K562 (cell line): ENCODE data around the gene PSMB11. TPM values are rescaled to one million over a fixed set of nuclear protein-coding genes. Genes with fewer than 3 reads are reported as not detected.
A peak's percentile ranks its signal among the peaks of the same experiment; 100 is the strongest.

Experiments
- ARID1B ChIP-seq: fragments of 450-650 bp; IDR thresholded peaks from 2 replicates; pipeline ENCODE4 v1.6.1; 2016; ENCODE audit warnings: antibody characterized with exemption, mild to moderate bottlenecking, inconsistent platforms
- ATF7 ChIP-seq: fragments of 450-650 bp; IDR thresholded peaks from 2 replicates; pipeline ENCODE4 v1.7.1; 2014; ENCODE audit warnings: mild to moderate bottlenecking, moderate library complexity
- C11orf30 ChIP-seq: fragments of 450-650 bp; IDR thresholded peaks from 2 replicates; pipeline ENCODE4 v1.6.1; 2016; ENCODE audit warnings: low read depth, mild to moderate bottlenecking
- CSDE1 ChIP-seq, 2 experiments: fragments of 450-650 bp; IDR thresholded peaks; 2 replicates each; pipeline ENCODE4 v1.6.1; 2016; ENCODE audit warnings: mild to moderate bottlenecking in 1 of 2
- HCFC1 ChIP-seq: IDR thresholded peaks from 2 replicates; pipeline ENCODE4 v1.6.1; 2012; ENCODE audit warnings: low read depth, low read length, improper control_type of control experiment
- HMG20B ChIP-seq: fragments of 250-450 bp; sonication (Bioruptor Pico); IDR thresholded peaks from 2 replicates; pipeline ENCODE4 v1.5.0; 2021; ENCODE audit warnings: mild to moderate bottlenecking
- HNRNPH1 ChIP-seq: fragments of 200-400 bp; formaldehyde crosslinking; optimal IDR thresholded peaks from 2 replicates; pipeline ENCODE3; 2017; ENCODE audit warnings: low read depth, mild to moderate bottlenecking, low read length, moderate library complexity
- NFRKB ChIP-seq: fragments of 450-650 bp; IDR thresholded peaks from 2 replicates; pipeline ENCODE4 v1.6.1; 2016; ENCODE audit warnings: low read depth
- PHB2 ChIP-seq: fragments of 450-650 bp; IDR thresholded peaks from 2 replicates; pipeline ENCODE4 v1.6.1; 2017; ENCODE audit warnings: low read depth
- RBM17 ChIP-seq: fragments of 200-400 bp; formaldehyde crosslinking; IDR thresholded peaks from 2 replicates; pipeline ENCODE4 v1.6.1; 2017; ENCODE audit warnings: low read depth, mild to moderate bottlenecking, low read length, borderline replicate concordance
- SMC3 ChIP-seq: conservative IDR thresholded peaks from 2 replicates; pipeline ENCODE4 v1.6.1; 2011; ENCODE audit warnings: low read depth, low read length, improper control_type of control experiment; ENCODE audit not compliant: insufficient read depth
- SRF ChIP-seq, 2 experiments: fragments of 250-450, 450-650 bp in 1 of 2; sonication (Bioruptor Pico) in 1 of 2; sonication (generic) in 1 of 2; formaldehyde crosslinking; IDR thresholded peaks; 2 replicates each; pipeline versions ENCODE4 v1.5.0 to v1.5.1; 2020 to 2022; ENCODE audit warnings: mild to moderate bottlenecking in 1 of 2, missing genetic modification reagents in 1 of 2
- TCFL5 ChIP-seq: fragments of 250-450 bp; sonication (Bioruptor Pico); conservative IDR thresholded peaks from 2 replicates; pipeline ENCODE4 v1.6.1; 2021; ENCODE audit warnings: mild to moderate bottlenecking, moderate library complexity, matching md5 sums
- TGIF2 ChIP-seq: sonication (generic); formaldehyde crosslinking; IDR thresholded peaks from 2 replicates; pipeline ENCODE4 v1.8.1; 2022; ENCODE audit warnings: mild to moderate bottlenecking, missing genetic modification reagents, moderate library complexity
- ZBTB17 ChIP-seq: fragments of 450-650 bp; formaldehyde crosslinking; IDR thresholded peaks from 2 replicates; pipeline ENCODE4 v1.4.0; 2020; ENCODE audit warnings: mild to moderate bottlenecking
- ZNF146 ChIP-seq: IDR thresholded peaks from one replicate; pipeline ENCODE4 v1.6.1; 2018; ENCODE audit warnings: missing compliant biosample characterization; ENCODE audit not compliant: unreplicated experiment
- ZNF263 ChIP-seq: sonication (generic); formaldehyde crosslinking; IDR thresholded peaks from 2 replicates; pipeline ENCODE4 v1.8.0; 2022; ENCODE audit warnings: mild to moderate bottlenecking, missing genetic modification reagents, borderline replicate concordance
- ZNF354B ChIP-seq: fragments of 250-450 bp; sonication (Bioruptor Pico); IDR thresholded peaks from 2 replicates; pipeline ENCODE4 v1.4.0; 2020
- ZNF583 ChIP-seq: fragments of 250-450 bp; sonication (Bioruptor Pico); IDR thresholded peaks from 2 replicates; pipeline ENCODE4 v1.4.0; 2020
- ZNF707 ChIP-seq: fragments of 250-450 bp; sonication (Bioruptor Pico); conservative IDR thresholded peaks from 2 replicates; pipeline ENCODE4 v1.8.0; 2022; ENCODE audit warnings: inconsistent platforms, mild to moderate bottlenecking, moderate library complexity
- ZNF79 ChIP-seq: fragments of 250-450 bp; sonication (Bioruptor Pico); IDR thresholded peaks from 2 replicates; pipeline ENCODE4 v1.4.0; 2020; ENCODE audit warnings: low read depth, mild to moderate bottlenecking, moderate library complexity
- polyA plus RNA-seq, 8 experiments: library from polyadenylated mRNA; depleted of rRNA in 4 of 8; stranded (reverse) in 5 of 8; unstranded in 3 of 8; fragments of >200 nt; fragmentation: Nextera tagmentation in 2 of 8; fragmentation: Illumina TruSeq in 1 of 8; extraction: Ambion mirVana in 2 of 8; extraction: Trizol in 1 of 8; gene quantifications; 2 replicates each; pipeline versions ENCODE4 v1.2.1 to v1.2.3, GENCODE V29; 2011 to 2014; ENCODE audit warnings: inconsistent platforms in 1 of 8, missing spikeins in 1 of 8
- total RNA-seq, 7 experiments: library from RNA; depleted of rRNA in 6 of 7; stranded (reverse); fragments of >200 nt in 6 of 7; fragmentation: Illumina TruSeq in 2 of 7; extraction: Trizol in 2 of 7; gene quantifications; 2 replicates each; pipeline versions ENCODE4 v1.2.1 to v1.2.3, GENCODE V29; 2011 to 2021; ENCODE audit warnings: low replicate concordance in 1 of 7
- TF ChIP-seq, protein P1 (sequence below): fragments of 450-650 bp; IDR thresholded peaks from 2 replicates; pipeline ENCODE4 v1.6.1; 2016; ENCODE audit warnings: antibody characterized with exemption
- TF ChIP-seq, protein P2 (sequence below): fragments of 450-650 bp; formaldehyde crosslinking; IDR thresholded peaks from 2 replicates; pipeline ENCODE4 v1.4.0; 2020; ENCODE audit warnings: mild to moderate bottlenecking, moderate library complexity
- TF ChIP-seq, protein P3 (sequence below): fragments of 450-650 bp; IDR thresholded peaks from 2 replicates; pipeline ENCODE4 v1.6.1; 2016; ENCODE audit warnings: low read depth, mild to moderate bottlenecking, moderate library complexity

The PSMB11 gene
- total and polyA plus RNA-seq, 9 of the 15 experiments (the other 6 are each of a cell fraction or from before 2014, with no cell fraction given) = not detected

DNA sequence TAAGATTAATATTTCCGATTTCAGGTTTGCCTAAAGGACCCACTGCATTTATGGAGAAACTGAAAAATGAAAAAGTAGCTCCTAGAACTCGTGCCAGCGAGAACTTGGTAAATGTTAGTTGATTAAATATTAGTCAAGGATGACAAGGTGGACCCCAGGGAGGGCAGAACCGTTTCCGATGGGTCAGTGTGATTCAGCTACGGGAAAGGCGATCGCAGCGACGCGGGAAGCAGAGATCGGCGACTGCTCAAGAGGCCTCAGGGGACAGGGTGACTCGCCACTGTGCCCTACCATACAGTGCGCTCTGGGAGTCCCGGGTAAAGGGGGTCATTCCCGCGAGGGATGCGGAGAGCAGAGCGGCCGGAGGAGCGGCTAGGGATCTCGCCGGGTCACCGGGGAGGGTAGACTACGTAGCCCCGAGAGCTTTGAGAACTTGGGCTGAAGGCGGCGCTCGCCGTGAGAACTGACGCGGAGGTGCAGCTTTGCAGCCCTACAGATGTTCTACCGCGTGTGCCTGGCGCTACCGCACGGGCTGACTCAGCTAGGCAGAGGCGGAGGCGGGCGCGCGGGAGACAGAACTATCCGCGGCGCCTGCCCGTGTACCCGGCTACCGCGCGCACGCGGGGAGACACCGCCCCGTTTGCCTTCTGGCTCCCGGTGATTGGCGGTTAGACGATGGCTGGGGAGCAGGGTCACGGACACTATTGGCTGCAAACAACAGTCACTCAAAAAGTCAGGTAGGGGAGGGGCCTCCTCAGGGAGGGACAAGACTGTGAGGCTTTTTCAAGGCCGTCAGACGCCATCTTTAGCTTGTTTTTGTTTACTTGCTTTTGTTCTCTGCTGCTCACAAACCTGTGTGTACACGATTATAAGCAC lies 35.2 kb upstream of the PSMB11 start (continued):
- peak; percentile 42 for TF ChIP-seq HCFC1
- TF ChIP-seq CSDE1 (IDR thresholded peaks at IDR 0.05) = no peak
- TF ChIP-seq ZNF354B (CRISPR knock-in tag) = no peak
- no peak for TF ChIP-seq HNRNPH1
- no peak for TF ChIP-seq ZNF707 (CRISPR knock-in tag)
- TF ChIP-seq ZBTB17 (CRISPR knock-in tag) = 0 out of 2 replicates have a peak, but pooled peaks have one; percentile 38
- no peak for TF ChIP-seq C11orf30
- peak; percentile 87 for TF ChIP-seq ATF7
- no peak for TF ChIP-seq ZNF146 (CRISPR knock-in tag)
- peak; percentile 60 for TF ChIP-seq ARID1B
- TF ChIP-seq NFRKB = peak; percentile 99
- no peak for TF ChIP-seq ZNF79 (CRISPR knock-in tag)
- no peak for TF ChIP-seq TCFL5 (CRISPR knock-in tag)
- no peak; the same call in 1 of the 2 replicates for TF ChIP-seq ZNF583
- no peak for TF ChIP-seq SMC3
- peak in 1 of 2 experiments; percentile 58; a peak in 1 of 4 replicates for TF ChIP-seq SRF (CRISPR knock-in tag; IDR thresholded peaks at IDR 0.05)
- TF ChIP-seq TGIF2 (CRISPR knock-in tag) = no peak
- TF ChIP-seq, protein P1, sequence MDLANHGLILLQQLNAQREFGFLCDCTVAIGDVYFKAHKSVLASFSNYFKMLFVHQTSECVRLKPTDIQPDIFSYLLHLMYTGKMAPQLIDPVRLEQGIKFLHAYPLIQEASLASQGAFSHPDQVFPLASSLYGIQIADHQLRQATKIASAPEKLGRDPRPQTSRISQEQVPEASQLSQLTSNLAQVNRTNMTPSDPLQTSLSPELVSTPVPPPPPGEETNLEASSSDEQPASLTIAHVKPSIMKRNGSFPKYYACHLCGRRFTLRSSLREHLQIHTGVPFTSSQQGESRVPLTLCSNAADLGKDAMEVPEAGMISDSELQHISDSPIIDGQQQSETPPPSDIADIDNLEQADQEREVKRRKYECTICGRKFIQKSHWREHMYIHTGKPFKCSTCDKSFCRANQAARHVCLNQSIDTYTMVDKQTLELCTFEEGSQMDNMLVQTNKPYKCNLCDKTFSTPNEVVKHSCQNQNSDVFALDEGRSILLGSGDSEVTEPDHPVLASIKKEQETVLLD = peak; percentile 81; the same call in 1 of the 2 replicates
- TF ChIP-seq, protein P2, sequence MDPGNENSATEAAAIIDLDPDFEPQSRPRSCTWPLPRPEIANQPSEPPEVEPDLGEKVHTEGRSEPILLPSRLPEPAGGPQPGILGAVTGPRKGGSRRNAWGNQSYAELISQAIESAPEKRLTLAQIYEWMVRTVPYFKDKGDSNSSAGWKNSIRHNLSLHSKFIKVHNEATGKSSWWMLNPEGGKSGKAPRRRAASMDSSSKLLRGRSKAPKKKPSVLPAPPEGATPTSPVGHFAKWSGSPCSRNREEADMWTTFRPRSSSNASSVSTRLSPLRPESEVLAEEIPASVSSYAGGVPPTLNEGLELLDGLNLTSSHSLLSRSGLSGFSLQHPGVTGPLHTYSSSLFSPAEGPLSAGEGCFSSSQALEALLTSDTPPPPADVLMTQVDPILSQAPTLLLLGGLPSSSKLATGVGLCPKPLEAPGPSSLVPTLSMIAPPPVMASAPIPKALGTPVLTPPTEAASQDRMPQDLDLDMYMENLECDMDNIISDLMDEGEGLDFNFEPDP (CRISPR knock-in tag) = 0 out of 2 replicates have a peak, but pooled peaks have one; percentile 60
- no peak for TF ChIP-seq HMG20B (CRISPR knock-in tag)
- no peak for TF ChIP-seq PHB2
- TF ChIP-seq, protein P3, sequence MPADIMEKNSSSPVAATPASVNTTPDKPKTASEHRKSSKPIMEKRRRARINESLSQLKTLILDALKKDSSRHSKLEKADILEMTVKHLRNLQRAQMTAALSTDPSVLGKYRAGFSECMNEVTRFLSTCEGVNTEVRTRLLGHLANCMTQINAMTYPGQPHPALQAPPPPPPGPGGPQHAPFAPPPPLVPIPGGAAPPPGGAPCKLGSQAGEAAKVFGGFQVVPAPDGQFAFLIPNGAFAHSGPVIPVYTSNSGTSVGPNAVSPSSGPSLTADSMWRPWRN = no peak; the same call in 1 of the 2 replicates
- no peak for TF ChIP-seq RBM17
- peak; percentile 70; the same call in 1 of the 2 replicates for TF ChIP-seq ZNF263 (CRISPR knock-in tag)
